SK-N-SH (cell line): ENCODE measurements around the gene PCBP3. TPM values are rescaled to one million over a fixed set of nuclear protein-coding genes. Genes with fewer than 3 reads are reported as not detected.

Source experiments
- CTCF ChIA-PET: fragments of 300-600, 350-600 bp; formaldehyde crosslinking; extraction: SDS; loops from one replicate; lab custom pipeline; 2021; lab: Yijun Ruan, JAX
- POLR2A ChIA-PET: fragments of 350-600 bp; sonication (Branson Sonifier 250); formaldehyde crosslinking; extraction: SDS; loops from one replicate; lab custom pipeline; 2020; ENCODE audit warnings: antibody characterized with exemption, inconsistent platforms; lab: Yijun Ruan, JAX
- DNase-seq: peaks from one replicate; pipeline ENCODE4 v3.0.0; 2012
- H2AFZ ChIP-seq: fragments of 200-600 bp; sonication (generic); 2 replicates; pipeline ENCODE4 v1.8.1; 2016; ENCODE audit warnings: antibody characterized with exemption, mild to moderate bottlenecking, low read depth
- H3F3A ChIP-seq: fragments of 200-600 bp; sonication (generic); replicated peaks from 2 replicates; pipeline ENCODE3; 2016; ENCODE audit warnings: antibody characterized with exemption, mild to moderate bottlenecking; ENCODE audit not compliant: insufficient read depth
- H3K27ac ChIP-seq, 2 experiments: fragments of 200-500 bp in 1 of 2; fragments of 200-600 bp in 1 of 2; sonication (Bioruptor generic) in 1 of 2; sonication (generic), shearing (Covaris generic) in 1 of 2; 2 replicates each; pipeline versions ENCODE4 v1.5.1 to v1.6.1; 2014 to 2016; ENCODE audit warnings: low read depth in 2 of 2, inconsistent platforms in 1 of 2, low read length in 1 of 2, mild to moderate bottlenecking in 1 of 2, mixed read lengths in 1 of 2
- H3K27me3 ChIP-seq: fragments of 200-600 bp; sonication (generic), shearing (Covaris generic); 2 replicates; pipeline ENCODE4 v1.6.1; 2016; ENCODE audit warnings: mixed run types; ENCODE audit not compliant: insufficient read depth
- H3K36me3 ChIP-seq, 2 experiments: fragments of 200-500 bp in 1 of 2; fragments of 200-600 bp in 1 of 2; sonication (Bioruptor generic) in 1 of 2; sonication (generic) in 1 of 2; replicated peaks in 1 of 2; 2 replicates each; pipeline versions ENCODE3 to v1.5.1; 2014 to 2016; ENCODE audit warnings: low read length in 1 of 2, mild to moderate bottlenecking in 1 of 2; ENCODE audit not compliant: insufficient read depth in 2 of 2, control insufficient read depth in 1 of 2
- H3K4me1 ChIP-seq, 2 experiments: fragments of 200-500 bp in 1 of 2; fragments of 200-600 bp in 1 of 2; sonication (Bioruptor generic) in 1 of 2; sonication (generic), shearing (Covaris generic) in 1 of 2; 2 replicates each; pipeline versions ENCODE4 v1.5.1 to v1.6.1; 2014 to 2016; ENCODE audit warnings: low read depth in 1 of 2, low read length in 1 of 2, mixed run types in 1 of 2; ENCODE audit not compliant: insufficient read depth in 2 of 2, control insufficient read depth in 1 of 2
- H3K4me2 ChIP-seq: fragments of 200-600 bp; sonication (generic), shearing (Covaris generic); 2 replicates; pipeline ENCODE4 v1.6.1; 2017; ENCODE audit warnings: mixed run types
- H3K4me3 ChIP-seq, 2 experiments: fragments of 200-500 bp in 1 of 2; fragments of 200-600 bp in 1 of 2; sonication (Bioruptor generic) in 1 of 2; sonication (generic), shearing (Covaris generic) in 1 of 2; 2 replicates each; pipeline versions ENCODE4 v1.5.1 to v1.8.1; 2014 to 2016; ENCODE audit warnings: low read depth in 2 of 2, inconsistent platforms in 1 of 2, low read length in 1 of 2, mild to moderate bottlenecking in 1 of 2, mixed read lengths in 1 of 2, moderate library complexity in 1 of 2
- H3K79me2 ChIP-seq: fragments of 200-600 bp; sonication (generic); 2 replicates; pipeline ENCODE4 v1.8.1; 2017; ENCODE audit warnings: mild to moderate bottlenecking; ENCODE audit not compliant: insufficient read depth
- H3K9ac ChIP-seq: fragments of 200-600 bp; sonication (generic); 2 replicates; pipeline ENCODE4 v1.6.1; 2017; ENCODE audit warnings: mixed run types
- H3K9me2 ChIP-seq: fragments of 200-600 bp; sonication (generic); 2 replicates; pipeline ENCODE4 v1.6.1; 2017; ENCODE audit warnings: mixed run types
- H3K9me3 ChIP-seq: fragments of 200-600 bp; sonication (generic); 2 replicates; pipeline ENCODE4 v1.6.1; 2017; ENCODE audit warnings: mixed run types, mild to moderate bottlenecking, moderate library complexity
- H4K20me1 ChIP-seq: fragments of 200-600 bp; sonication (generic); 2 replicates; pipeline ENCODE4 v1.6.1; 2017; ENCODE audit warnings: mild to moderate bottlenecking, mixed run types; ENCODE audit not compliant: insufficient read depth
- ELF1 ChIP-seq: IDR thresholded peaks from 2 replicates; pipeline ENCODE4 v1.4.0; 2012
- EP300 ChIP-seq, 2 experiments: IDR thresholded peaks; 2 replicates each; pipeline versions ENCODE4 v1.4.0 to v1.6.1; 2012; ENCODE audit warnings: borderline replicate concordance in 1 of 2, low read depth in 1 of 2, low read length in 1 of 2
- JUND ChIP-seq: IDR thresholded peaks from 2 replicates; pipeline ENCODE4 v1.4.0; 2012
- NRF1 ChIP-seq: IDR thresholded peaks from 2 replicates; pipeline ENCODE4 v1.6.1; 2012; ENCODE audit warnings: low read depth, mild to moderate bottlenecking, low read length
- RCOR1 ChIP-seq: fragments of 150-350 bp; IDR thresholded peaks from 2 replicates; pipeline ENCODE4 v1.6.1; 2017; ENCODE audit warnings: antibody characterized with exemption, low read length
- RFX5 ChIP-seq: IDR thresholded peaks from 2 replicates; pipeline ENCODE4 v1.6.1; 2012; ENCODE audit warnings: mild to moderate bottlenecking, improper control_type of control experiment, low read length
- TEAD4 ChIP-seq: IDR thresholded peaks from 2 replicates; pipeline ENCODE4 v1.4.0; 2012; ENCODE audit warnings: mild to moderate bottlenecking, borderline replicate concordance; ENCODE audit not compliant: insufficient read depth
- WGBS: methylation state at CpG from one replicate; pipeline ENCODE4 v1.1.6; 2017; ENCODE audit warnings: low lambda C conversion rate; 5-methylcytosine and 5-hydroxymethylcytosine counted together
- polyA plus RNA-seq, 3 experiments: library from polyadenylated mRNA; depleted of rRNA; stranded (reverse); fragments of >200 nt; gene quantifications; 2 replicates each; pipeline ENCODE4 v1.2.3, GENCODE V29; 2012
- TF ChIP-seq, protein P1 (sequence below): IDR thresholded peaks from 2 replicates; pipeline ENCODE4 v1.6.1; 2012; ENCODE audit warnings: mild to moderate bottlenecking, low read depth, low read length, moderate library complexity

The PCBP3 gene
- polyA plus RNA-seq, 1 of the 3 experiments (the other 2 are of a cell fraction) = 9.5 TPM

- TF ChIP-seq RFX5 (no peak), JUND (no peak), EP300 (IDR thresholded peaks at IDR 0.05; ENCODE audit: borderline replicate concordance in 1 of 2, low read depth in 1 of 2, low read length in 1 of 2) (no peak), RCOR1 (no peak), NRF1 (no peak)
Measured at GRCh38 chr21:45892156-45892915, 248.8 kb downstream of the PCBP3 start (continued).

- POLR2A ChIA-PET = interaction anchor here (1.4 to 2.1 kb wide), 3 partner anchors 16 to 79 kb away, joined by 5 to 11 read pairs (median 6); no protein-coding TSS in a partner anchor
Measured at GRCh38 chr21:45892916-45893739, 249.6 kb downstream of the PCBP3 start.

More at GRCh38 chr21:45892916-45893739, 249.6 kb downstream of the PCBP3 start:
- no peaks in the 10 kb centered on the region; the same call in 1 of the 2 replicates for H4K20me1 ChIP-seq
- H3K9me3 ChIP-seq = no peaks in the 10 kb centered on the region
- no peak overlapping the region for H2AFZ ChIP-seq
- H3K4me1 ChIP-seq = peaks cover 0 to 71% of the 10 kb centered on the region in 2 experiments; a peak in 3 of 4 replicates
- H3K27ac ChIP-seq = peak overlapping the region in 1 of 2 experiments; percentile 95; a peak in 2 of 4 replicates
- no peaks in the 10 kb centered on the region for H3K79me2 ChIP-seq
- no peak overlapping the region for H3K4me2 ChIP-seq
- H3F3A ChIP-seq = no peaks in the 10 kb centered on the region
- no peaks in the 10 kb centered on the region for H3K36me3 ChIP-seq
- no peaks in the 10 kb centered on the region for H3K9me2 ChIP-seq
- H3K27me3 ChIP-seq = no peaks in the 10 kb centered on the region
- CTCF ChIA-PET = interaction anchor here (0.9 to 2.1 kb wide), 6 partner anchors 8 to 337 kb away, joined by 3 to 8 read pairs (median 3); no protein-coding TSS in a partner anchor
- no peak for DNase-seq
- H3K4me3 ChIP-seq = no peak overlapping the region
- H3K9ac ChIP-seq = no peak overlapping the region
- TF ChIP-seq RFX5 = no peak
- TF ChIP-seq RCOR1 = no peak
- no peak for TF ChIP-seq ELF1
- no peak for TF ChIP-seq TEAD4
- TF ChIP-seq, protein P1, sequence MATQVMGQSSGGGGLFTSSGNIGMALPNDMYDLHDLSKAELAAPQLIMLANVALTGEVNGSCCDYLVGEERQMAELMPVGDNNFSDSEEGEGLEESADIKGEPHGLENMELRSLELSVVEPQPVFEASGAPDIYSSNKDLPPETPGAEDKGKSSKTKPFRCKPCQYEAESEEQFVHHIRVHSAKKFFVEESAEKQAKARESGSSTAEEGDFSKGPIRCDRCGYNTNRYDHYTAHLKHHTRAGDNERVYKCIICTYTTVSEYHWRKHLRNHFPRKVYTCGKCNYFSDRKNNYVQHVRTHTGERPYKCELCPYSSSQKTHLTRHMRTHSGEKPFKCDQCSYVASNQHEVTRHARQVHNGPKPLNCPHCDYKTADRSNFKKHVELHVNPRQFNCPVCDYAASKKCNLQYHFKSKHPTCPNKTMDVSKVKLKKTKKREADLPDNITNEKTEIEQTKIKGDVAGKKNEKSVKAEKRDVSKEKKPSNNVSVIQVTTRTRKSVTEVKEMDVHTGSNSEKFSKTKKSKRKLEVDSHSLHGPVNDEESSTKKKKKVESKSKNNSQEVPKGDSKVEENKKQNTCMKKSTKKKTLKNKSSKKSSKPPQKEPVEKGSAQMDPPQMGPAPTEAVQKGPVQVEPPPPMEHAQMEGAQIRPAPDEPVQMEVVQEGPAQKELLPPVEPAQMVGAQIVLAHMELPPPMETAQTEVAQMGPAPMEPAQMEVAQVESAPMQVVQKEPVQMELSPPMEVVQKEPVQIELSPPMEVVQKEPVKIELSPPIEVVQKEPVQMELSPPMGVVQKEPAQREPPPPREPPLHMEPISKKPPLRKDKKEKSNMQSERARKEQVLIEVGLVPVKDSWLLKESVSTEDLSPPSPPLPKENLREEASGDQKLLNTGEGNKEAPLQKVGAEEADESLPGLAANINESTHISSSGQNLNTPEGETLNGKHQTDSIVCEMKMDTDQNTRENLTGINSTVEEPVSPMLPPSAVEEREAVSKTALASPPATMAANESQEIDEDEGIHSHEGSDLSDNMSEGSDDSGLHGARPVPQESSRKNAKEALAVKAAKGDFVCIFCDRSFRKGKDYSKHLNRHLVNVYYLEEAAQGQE = no peak
- no peak for TF ChIP-seq EP300 (IDR thresholded peaks at IDR 0.05; ENCODE audit: borderline replicate concordance in 1 of 2, low read depth in 1 of 2, low read length in 1 of 2)
- TF ChIP-seq, all 33 proteins: peak for 0
- 81% methylated on average over 7 of the region's 11 CpGs for WGBS
